ENCODE results near the gene CHID1.
A peak's percentile ranks its signal among the peaks of the same experiment; 100 is the strongest.

Gene CHID1

DNA sequence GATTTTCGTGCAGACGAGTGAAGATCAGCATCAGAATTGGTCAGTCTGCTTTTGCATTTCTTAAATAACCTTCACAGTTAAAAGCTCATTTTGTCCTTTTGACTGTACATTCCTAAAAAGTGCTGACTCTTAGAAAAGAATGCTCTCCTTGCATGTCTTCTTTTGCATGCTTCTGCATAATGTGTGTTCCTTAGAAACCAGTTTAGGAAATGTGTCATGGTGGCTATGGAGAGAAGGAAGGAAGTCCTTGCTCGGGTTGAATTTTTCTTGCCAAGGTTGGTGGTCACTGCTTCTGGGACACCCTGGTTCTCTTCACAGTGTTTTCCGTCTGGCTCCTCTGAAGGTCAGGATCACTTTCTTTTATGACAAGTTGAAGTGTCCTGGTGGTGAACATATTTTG is 21.8 kb upstream of the CHID1 start:
- DNase-seq, result no peak

DNA sequence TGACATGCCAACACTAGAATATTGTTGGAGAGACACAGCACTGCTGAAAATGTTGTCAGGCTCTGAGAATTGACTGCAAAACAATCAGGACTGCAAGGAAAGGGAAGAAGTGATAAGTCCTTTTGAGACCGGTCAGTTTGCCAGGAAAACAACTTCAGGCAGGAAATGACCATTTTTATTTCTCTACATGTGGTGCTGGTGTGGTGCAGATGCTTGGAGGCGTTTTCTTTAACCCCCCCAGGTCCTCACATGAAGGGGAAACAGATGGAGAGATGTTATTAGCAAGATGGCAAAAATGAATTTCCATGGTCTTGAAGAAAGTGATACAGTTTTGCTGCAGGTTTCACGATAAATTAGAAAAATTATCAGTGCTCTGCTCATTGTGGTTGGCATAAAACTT is 20.8 kb upstream of the CHID1 start:
- no peak for DNase-seq

DNA sequence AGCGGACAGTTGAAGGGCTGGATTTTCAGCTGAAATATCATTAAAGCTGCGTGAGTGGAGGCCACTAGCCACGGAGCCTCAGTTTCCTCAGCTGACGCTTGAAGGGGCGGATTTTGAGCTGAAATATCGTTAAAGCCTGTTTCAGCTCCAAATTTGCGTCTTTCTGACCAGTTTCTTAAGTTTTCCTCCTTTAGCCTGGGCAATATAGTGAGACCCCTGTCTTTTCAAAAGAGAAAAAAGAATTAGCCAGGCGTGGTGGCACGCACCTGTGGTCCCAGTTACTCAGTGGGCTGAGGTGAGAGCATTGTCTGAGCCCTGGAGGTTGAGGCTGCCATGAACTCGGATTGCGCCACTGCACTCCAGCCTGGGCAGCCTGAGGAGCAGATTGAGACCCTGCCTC is 18.8 kb upstream of the CHID1 start:
- no peak for DNase-seq

DNA sequence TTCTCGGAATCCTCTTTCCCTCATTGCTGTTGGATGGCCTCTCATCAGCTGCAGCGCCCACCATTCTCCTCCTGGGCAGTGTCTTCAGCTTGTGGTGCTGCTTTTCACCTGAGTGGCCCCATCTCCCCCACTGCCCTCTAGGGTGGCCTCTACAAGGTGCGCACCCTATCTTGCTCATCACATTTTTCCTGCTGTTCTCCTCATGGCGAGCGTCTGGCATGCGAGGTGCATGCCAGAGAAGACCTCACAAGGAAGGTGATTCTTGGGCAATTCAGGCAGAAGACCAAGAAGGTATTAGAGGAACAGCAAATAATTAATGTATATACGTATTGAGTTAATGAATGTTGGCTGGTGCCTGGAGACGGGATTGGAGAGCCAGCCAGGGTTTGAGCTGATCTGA is 18.2 kb upstream of the CHID1 start:
- DNase-seq, result no peak

DNA sequence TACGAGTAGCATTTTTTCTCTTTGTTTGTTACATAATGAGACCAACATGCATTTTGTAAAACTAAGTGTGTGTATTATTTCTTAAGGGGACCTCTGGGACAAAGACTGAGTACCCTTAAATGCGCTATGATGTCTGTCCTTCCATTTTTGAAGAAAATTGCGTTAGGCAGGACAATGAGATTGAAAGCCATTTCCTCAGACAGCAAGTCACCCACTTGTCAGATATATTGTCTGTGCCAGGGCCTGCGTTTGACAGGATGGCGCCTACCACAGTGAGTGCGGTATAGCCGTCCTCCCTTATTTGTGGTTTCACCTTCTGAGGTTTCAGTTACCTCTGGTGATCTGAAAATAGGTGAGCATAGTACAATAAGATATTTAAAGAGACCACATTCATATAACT is 17.3 kb upstream of the CHID1 start:
- no peak for DNase-seq

DNA sequence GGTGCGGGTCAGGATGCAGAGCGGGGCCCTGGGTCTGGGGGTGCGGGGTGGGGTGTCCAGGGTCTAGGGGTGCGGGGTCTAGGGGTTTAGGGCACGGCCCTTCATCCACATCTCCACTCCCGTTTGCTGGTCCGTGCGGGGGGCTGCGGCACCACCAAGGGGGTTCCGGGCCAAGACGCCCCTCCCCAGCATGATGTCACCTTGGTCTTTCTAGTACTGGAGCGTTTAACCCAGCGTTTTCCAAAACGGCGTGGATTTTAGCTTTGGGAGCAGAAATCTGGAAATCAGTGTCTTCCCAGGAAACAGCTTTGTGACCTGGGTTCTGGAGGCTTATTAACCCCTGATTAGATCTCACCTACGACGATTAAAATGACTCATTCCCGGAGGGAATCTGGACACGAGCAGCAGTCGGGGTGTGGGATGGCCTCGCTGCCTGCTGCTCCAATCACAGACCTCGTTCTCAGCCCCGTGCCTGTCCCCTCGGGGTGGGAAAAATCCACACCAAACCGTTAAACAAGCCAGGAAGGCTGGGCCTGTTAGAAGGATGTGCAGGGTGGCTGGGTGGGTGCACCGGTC is 15.8 kb upstream of the CHID1 start:
- peak; percentile 81 for DNase-seq

DNA sequence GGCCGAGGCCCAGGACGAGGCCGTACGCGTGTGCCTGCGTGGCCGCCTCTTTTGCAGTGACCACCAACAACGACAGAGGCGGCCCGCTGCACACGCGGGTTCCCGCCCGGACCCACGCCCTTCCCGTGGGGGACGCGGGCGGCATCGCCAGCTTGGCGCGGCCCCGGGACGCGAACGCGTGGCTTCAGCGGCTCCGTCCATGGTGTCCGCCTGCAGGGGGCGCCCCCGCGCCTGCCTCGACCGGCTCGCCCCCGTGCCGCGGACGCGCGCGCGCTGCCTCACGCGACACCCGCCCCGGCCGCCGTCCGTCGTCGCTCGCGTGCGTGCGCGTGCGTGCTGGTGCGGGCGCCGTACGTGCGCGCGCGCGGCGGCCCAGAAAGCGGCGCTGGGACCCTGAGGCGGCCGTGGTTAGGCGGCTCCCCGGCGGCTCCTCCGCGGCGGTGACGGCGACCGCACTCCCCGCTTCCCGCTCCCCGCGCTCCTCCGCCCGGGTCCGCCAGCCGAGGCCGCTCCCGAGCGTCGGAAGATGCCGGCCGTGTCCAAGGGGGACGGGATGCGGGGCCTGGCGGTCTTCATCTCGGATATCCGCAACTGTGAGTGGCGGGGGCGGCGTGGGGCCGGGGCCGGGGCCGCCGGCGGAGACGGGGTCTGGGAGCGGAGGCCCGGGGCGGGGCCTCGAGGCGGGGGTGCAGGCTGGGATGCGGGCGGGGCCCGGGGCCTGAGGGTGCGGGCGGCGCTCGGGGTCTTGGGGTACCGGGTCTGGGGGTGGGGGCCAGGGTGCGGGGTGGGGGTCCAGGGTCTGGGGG is 15.1 kb upstream of the CHID1 start, which contains the start of gene AP2A2:
Gene AP2A2, plus strand, starts transcription at position 375 of the 806 bp plus-strand sequence. Its CDS starts 152 bp downstream, at position 527.
- peak; percentile 96 for DNase-seq

DNA sequence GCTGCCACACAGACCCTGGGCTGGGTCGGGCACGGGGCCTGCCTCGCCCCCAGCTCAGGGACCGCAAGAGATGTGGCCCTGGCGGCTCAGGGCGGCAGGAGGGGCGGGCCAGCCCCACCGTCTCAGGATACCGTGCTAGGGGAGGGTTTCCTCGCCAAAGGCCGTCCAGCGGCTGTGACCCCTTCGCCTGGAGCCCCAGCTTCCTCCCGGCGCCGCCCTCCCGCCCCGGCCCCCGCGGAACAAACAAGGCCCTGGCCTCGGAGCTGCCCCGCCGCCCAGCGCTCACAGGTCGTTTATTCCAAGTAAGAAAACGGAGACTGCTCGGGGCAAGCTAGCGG is 14.5 kb upstream of the CHID1 start:
- no peak for DNase-seq

DNA sequence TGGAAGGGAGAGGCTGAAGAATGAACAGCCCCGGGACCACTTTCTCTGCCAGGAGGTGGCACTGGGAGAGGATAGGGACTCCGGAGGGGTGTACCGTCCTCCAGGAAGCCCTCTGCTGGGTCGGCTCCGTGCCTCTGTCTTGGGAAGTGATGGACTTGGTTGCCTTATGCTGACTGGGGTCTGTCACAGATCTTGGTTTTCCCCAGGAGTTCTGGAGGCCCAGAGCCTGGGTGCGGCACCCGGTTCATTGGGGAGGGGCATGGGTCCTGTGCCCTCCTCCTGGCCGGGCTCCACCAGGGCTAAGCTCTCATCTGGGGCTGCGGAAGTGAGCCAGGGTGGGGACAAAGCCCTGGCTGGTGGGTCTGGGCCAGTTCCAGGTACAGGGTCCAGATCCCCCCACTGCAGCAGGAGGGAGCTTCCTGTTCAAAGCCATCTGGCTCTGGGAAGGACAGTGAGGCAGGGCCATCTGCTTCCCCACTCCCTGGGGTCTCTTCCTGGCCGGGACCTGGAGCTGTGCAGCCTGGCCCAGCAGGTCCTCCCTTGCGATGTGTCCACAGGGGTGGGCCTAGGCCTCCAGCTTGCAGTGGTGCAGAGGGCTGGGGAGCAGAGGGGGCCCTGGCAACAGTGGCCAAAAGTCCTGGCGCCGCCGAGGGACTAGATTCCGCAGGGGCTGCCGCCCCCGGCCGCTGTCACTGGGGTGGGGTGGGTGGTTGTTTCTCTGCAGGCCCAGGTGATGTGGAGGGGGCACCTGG is 14.0 kb upstream of the CHID1 start:
- DNase-seq, result no peak

DNA sequence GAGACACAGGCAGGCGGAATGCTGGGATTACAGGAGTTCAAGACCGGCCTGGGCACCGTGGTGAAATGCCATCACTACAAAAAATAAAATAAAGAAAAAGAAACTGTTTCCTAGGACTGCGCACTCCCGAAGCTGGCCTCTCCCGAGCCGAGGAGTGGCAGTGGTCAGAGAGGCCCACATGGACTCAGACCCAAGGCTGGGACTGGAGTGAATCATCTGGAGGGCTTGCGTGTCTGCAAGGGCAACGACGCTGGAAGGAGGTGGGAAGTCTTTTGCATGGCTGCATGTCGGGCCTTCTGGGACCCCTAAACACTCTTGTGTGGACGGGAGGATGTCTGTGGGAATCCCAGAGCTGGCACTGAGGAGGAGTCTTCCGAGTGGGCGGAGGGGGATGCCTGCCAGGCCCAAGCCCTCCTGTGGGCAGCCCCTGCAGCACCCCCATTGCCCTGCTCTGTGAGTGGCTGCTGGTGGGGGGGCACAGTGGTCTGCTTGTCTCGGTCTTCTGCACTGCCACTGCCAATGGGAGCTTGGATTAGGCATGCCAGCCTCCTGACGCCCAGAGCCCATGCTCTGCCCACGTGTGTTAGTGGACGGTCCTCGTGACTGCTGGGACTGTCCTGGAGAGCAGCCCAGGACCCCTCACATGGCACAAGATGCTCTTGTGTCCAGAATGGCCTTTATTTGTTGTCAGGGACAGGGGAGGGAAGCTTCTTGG is 13.2 kb upstream of the CHID1 start:
- DNase-seq, result no peak

DNA sequence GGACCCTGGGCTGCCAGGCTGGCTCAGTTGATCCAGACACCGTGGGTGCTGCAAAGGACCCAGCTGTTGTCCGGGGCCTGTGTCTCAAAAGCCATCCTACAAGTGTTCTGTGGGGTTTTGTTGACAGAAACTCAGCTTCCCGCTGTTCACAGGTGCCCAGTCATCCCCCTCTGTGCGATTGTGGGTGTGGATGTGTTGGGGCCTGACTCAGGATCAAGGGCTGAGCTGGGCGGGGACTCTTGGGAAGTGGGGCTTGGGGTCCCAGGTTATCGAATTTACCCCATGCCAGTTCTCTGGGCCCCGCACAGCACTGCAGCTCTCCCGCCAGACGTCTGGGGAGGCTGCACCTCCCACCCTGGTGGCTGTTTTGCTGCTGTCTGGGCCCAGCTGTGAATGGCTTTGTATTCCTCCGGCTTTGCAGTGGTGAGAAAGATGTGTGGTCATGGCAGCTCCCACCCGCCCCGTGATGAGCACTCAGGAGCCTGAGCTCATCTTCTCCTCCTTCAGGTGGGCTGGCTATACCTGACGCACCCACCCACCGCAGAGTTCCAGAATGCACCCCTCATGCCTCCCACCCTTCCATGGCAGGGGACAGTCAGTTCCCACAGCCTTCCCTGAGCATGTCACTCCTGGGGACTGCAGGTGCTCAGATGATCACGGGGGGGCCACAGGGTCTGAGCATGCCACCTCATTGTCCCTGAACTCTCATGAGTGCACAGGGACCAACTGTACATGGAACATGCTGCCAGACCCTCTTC is 11.5 kb upstream of the CHID1 start:
- no peak for DNase-seq

DNA sequence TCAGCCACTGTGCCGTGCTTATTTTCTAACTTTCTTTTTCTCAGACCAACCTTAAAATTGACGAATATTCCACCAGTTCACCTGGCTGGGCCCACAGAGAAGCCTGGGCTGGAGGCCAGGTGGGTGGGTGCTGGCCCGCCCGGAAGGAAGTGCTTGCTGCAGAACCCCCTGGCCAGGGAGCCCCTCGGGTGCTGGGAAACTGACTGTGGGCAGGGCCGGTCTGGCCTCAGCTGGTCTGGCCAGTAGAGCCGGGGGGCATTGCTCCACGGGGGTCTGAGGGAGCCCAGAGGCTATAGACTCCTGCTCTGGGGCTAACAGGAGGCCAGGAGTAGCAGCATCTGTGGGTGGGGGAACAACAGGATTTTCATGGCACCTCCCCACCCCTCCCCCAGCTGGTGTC is 6.8 kb upstream of the CHID1 start:
- no peak for DNase-seq

DNA sequence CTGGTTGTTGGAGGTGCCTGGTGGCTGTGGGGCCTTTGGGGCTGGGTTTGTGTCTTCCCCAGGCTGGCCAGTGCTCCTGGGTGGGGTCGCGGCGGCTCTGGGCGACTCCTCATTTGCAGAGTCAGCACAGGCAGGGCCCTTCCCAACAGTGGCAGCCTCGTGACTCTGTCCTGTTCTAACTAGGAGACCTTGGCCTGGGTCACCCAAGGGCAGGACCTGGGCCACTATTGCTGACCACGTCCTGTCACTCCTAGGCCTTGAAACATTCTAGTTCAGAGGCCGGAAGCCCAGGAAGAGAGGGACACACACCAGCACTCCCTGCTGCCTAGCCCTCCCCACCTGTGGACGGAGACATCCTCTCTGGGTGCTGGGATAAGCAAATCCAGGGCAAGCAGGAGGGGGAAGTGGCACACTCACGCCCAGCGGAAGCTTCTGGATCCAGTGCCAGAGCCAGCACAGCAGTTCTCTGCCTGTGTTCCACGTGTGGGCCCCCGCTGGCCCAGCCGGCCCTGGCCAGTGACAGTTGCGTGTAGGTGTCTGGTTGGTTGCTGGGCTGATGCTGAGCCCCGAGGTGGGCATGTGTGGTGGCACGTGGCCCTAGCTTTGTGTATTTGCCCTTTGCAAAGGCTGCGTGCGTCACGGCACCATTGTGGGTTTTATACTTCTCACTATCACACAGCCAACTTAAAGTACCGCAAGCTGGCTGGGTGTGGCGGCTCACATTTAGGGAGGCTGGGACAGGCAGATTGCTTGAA is 4.3 kb upstream of the CHID1 start:
- DNase-seq, result no peak

DNA sequence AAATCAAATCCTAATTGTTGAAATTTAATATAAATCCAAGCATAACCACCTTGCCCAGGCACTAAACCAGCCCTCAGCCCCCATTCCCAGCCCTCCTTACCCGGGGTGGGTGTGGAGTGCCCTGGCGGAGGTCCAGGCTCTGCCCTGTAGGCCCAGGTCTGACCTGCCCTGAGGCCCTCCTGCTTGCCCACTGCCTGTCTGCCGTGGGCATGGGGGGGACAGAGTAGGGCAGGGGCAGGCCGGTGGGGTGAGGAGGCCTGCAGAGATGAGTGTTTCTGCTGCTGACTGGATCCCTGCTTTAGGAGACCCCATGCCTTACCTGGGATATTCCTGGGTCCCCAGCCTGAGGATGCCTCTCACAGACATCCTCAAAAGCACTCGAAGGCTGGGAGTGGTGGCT is 3.6 kb upstream of the CHID1 start:
- DNase-seq, result no peak

DNA sequence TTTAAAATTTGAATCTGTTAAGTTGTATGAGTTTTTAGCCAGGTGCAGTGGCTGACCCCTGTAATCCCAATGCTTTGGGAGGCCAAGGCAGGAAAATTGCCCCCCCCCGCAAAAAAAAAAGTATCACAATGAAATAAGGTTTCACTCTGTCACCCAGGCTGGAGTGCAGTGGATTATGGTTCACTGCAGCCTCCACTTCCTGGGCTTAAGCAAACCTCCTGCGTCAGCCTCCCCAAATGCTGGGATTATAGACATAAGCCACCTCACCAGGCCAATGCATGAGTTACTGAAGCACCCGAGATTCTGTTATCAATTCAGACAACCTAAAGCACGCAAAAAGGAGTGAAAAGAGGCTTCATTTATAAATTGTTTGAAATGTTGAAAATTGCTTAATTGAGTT is 2.4 kb upstream of the CHID1 start:
- DNase-seq, result no peak

DNA sequence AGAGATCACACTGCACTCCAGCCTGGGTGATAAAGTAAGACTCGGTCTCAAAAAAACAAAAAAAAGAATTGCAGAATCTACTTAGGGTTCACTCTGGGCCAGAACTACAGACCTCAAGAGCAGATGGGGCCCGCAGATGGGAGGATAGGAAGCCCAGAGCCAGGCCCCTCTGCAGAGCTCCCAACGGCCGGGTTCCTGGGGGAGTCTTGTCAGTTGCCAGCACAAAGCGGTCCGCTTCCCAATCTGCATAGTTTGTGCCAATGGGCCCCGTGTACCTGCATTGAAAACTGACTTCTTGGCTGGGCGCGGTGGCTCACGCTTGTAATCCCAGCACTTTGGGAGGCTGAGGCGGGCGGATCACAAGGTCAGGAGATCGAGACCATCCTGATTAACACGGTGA is 1.7 kb upstream of the CHID1 start:
- DNase-seq, result no peak

DNA sequence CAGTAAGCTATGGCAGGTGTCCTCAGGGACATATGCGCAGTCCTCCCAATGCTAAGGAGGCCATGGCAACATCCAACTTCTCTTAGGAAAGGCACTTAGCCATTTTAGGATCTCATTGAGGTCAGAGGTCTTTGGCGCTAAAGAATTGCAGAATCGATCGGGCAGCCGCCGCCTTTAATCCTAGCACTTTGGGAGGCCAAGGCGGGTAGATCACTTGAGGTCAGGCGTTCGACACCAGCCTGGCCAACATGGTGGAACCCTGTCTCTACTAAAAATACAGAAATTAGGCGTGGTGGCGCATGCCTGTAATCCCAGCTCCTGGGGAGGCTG is 1.2 kb upstream of the CHID1 start:
- no peak for DNase-seq

DNA sequence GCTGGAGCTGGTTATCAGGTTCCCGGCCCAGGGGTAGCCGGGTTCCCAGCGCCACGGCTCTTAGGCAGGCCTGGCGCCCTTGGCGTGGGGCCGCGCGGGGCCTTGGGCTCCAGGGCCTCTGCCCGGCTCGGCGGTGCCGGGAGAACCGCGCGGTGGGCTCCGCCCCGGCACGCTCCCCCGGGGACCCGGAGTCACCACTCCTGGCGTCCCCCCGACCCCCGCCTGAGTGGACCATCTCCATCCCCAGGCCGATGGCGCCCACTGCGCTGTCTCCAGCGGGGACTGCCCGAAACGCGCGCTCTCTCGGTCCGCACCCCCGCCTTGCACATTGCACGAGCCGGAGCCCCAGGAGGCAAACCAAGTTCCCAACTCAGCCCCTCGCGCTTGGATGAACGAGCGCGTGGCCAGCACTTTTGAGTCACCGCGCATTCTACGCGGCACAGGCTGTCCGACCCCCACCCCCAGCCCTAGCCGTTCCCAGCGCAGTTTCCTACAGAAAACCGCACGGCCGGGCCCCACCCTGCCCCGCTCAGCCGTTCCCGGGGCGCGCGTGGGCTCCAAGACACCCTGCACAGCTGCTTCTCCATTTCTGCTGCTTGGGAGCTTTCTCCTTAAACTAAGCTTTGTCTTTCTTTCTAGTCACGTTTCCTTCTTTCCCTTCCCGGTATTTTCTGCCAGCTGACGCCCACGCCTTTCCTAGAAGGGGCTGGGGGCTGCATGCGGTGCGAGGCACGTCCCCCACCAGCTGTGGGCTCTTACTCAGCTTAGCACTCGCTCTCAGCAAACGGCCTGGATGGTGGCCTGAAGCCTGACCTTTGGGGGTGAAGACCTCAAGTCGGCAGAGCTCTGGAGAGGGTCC is 650 bp upstream of the CHID1 start:
- DNase-seq, result peak; percentile 78

DNA sequence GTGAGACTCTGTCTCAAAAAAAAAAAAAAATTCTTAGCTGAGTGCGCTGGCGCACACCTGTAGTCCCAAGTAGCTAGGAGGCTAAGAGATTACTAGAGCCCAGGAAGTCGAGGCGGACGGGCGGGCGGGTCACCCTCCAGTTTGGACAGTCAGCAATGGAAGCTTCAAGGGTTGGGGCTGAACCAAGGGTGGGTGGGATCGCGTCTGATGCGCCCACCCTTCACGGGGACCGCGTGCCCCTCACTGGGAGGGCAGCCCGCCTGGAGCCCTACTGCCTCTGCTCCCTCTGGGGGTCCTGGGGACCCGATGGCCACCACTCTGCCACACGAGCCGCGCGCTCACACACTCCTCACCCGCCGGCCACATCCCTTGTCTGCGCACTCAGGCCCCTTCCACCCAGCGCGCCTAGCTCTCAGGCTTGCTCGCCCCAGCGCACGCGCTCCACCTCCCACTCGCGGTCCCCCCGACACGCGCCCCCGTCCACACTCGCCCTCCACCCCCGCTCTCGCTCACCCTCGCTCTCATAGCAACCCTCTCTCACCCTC is 494 bp downstream of the CHID1 start:
- no peak for DNase-seq

DNA sequence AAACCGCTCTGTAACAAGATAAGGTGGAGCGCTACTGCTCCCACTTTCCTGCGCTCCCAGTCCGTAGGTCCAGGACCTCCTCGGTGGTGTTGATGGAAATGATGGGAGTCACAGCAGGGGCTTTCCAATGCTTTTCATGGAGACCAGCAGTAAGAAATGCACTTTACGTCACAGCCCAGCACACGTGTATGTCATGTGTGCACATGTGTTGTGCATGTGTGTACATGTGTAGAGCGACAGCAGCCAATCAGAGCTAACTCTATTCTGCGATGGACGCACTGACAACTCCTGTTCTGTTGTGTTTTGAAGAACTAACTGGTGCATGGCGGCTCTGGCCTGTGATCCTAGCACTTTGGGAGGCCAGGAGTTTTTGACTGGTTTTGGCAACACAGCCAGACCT is 1.2 kb downstream of the CHID1 start:
- no peak for DNase-seq

DNA sequence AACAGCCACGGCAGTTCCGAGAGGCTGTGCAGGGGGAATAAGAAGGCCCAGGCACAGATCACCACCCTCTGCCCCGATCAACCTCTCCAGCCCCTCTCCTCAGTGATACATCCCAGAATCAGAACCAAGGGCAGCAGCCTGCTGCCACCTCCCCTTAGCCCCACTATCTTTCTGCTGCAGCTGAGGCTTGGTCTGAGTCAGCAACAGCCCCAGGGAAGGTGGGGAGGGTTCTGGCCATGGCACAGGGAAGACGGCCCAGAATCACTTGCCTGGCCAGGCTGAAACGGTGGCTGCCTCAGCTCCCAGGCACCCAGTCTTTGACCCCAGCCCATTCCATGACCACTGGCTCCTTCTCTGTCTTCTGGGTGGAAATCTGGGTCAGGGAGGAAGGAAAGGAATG is 2.3 kb downstream of the CHID1 start:
- no peak for DNase-seq

Measured in eye (tissue), 1 donor.